ENCODE results near the gene SRSF4. TPM values are rescaled to one million over a fixed set of nuclear protein-coding genes. Genes with fewer than 3 reads are reported as not detected.
A peak's percentile ranks its signal among the peaks of the same experiment; 100 is the strongest.

SRSF4 gene
- total and polyA plus RNA-seq, 9 of the 15 experiments (the other 6 are each of a cell fraction or from before 2014, with no cell fraction given) = 15.9 to 132 (median 82.0) TPM

DNA sequence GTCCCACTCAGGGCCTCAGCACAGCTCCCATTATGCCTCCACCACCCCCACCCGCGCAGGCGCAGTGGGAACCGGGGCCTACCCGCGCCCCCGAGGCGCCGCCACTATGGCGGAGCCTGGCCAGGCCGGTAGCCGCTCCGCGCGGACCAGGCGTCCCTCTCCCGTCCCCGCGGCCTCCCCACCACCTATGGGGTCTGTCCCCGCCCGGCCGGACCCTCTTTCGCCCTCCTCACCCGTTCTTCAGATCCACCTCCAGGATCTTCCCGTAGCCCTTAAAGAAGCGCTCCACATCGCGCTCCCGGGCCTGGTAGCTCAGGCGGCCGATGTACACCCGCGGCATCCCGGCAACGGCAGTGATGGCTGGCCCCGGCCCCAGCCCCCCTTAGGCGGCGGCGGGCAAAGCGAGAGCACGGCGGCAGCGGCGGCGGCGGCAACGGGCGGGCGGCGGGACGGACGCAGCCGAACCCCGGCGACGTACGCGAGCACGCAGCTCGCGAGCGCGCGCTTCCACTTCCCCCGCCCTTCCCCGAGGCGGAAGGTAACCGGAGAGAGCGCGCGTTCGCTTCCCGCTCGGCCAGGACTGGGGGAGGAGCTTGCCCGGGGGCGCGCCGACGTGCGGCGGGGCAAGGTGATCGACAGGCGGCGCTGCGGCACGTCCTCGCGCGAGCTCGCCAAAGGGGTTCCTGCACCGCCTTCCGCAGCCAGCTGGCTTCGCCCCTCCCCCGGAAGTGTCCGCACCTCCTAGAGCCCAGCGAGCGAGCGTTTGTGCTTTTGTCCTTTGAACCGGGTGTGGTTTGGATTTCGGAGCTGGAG, at the start of gene SRSF4 (continued):
- TF ChIP-seq, protein P1, sequence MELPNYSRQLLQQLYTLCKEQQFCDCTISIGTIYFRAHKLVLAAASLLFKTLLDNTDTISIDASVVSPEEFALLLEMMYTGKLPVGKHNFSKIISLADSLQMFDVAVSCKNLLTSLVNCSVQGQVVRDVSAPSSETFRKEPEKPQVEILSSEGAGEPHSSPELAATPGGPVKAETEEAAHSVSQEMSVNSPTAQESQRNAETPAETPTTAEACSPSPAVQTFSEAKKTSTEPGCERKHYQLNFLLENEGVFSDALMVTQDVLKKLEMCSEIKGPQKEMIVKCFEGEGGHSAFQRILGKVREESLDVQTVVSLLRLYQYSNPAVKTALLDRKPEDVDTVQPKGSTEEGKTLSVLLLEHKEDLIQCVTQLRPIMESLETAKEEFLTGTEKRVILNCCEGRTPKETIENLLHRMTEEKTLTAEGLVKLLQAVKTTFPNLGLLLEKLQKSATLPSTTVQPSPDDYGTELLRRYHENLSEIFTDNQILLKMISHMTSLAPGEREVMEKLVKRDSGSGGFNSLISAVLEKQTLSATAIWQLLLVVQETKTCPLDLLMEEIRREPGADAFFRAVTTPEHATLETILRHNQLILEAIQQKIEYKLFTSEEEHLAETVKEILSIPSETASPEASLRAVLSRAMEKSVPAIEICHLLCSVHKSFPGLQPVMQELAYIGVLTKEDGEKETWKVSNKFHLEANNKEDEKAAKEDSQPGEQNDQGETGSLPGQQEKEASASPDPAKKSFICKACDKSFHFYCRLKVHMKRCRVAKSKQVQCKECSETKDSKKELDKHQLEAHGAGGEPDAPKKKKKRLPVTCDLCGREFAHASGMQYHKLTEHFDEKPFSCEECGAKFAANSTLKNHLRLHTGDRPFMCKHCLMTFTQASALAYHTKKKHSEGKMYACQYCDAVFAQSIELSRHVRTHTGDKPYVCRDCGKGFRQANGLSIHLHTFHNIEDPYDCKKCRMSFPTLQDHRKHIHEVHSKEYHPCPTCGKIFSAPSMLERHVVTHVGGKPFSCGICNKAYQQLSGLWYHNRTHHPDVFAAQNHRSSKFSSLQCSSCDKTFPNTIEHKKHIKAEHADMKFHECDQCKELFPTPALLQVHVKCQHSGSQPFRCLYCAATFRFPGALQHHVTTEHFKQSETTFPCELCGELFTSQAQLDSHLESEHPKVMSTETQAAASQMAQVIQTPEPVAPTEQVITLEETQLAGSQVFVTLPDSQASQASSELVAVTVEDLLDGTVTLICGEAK (IDR thresholded peaks at IDR 0.05) = peak; percentile 93
- TF ChIP-seq, protein P1 (CRISPR knock-in tag; IDR thresholded peaks at IDR 0.05) = no peak
- TF ChIP-seq, protein P2, sequence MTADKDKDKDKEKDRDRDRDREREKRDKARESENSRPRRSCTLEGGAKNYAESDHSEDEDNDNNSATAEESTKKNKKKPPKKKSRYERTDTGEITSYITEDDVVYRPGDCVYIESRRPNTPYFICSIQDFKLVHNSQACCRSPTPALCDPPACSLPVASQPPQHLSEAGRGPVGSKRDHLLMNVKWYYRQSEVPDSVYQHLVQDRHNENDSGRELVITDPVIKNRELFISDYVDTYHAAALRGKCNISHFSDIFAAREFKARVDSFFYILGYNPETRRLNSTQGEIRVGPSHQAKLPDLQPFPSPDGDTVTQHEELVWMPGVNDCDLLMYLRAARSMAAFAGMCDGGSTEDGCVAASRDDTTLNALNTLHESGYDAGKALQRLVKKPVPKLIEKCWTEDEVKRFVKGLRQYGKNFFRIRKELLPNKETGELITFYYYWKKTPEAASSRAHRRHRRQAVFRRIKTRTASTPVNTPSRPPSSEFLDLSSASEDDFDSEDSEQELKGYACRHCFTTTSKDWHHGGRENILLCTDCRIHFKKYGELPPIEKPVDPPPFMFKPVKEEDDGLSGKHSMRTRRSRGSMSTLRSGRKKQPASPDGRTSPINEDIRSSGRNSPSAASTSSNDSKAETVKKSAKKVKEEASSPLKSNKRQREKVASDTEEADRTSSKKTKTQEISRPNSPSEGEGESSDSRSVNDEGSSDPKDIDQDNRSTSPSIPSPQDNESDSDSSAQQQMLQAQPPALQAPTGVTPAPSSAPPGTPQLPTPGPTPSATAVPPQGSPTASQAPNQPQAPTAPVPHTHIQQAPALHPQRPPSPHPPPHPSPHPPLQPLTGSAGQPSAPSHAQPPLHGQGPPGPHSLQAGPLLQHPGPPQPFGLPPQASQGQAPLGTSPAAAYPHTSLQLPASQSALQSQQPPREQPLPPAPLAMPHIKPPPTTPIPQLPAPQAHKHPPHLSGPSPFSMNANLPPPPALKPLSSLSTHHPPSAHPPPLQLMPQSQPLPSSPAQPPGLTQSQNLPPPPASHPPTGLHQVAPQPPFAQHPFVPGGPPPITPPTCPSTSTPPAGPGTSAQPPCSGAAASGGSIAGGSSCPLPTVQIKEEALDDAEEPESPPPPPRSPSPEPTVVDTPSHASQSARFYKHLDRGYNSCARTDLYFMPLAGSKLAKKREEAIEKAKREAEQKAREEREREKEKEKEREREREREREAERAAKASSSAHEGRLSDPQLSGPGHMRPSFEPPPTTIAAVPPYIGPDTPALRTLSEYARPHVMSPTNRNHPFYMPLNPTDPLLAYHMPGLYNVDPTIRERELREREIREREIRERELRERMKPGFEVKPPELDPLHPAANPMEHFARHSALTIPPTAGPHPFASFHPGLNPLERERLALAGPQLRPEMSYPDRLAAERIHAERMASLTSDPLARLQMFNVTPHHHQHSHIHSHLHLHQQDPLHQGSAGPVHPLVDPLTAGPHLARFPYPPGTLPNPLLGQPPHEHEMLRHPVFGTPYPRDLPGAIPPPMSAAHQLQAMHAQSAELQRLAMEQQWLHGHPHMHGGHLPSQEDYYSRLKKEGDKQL (CRISPR knock-in tag; IDR thresholded peaks at IDR 0.05; ENCODE audit: borderline replicate concordance) = no peak; the same call in 1 of the 2 replicates
- TF ChIP-seq FOXK2 (conservative IDR thresholded peaks at IDR 0.05 in 1 of 2, IDR thresholded peaks at IDR 0.05 in 1 of 2; ENCODE audit: low read depth in 2 of 2) (no peak; a peak in 2 of 4 replicates), RFX5 (IDR thresholded peaks at IDR 0.05; ENCODE audit: low read depth, low read length) (no peak), BACH1 (tag; IDR thresholded peaks at IDR 0.05) (no peak), ZFX (CRISPR knock-in tag; IDR thresholded peaks at IDR 0.05) (peak; percentile 100), ARNT (IDR thresholded peaks at IDR 0.05) (no peak), KLF16 (IDR thresholded peaks at IDR 0.05) (peak; percentile 65; the same call in 1 of the 2 replicates), NR2C1 (IDR thresholded peaks at IDR 0.05) (peak; percentile 98), NR2C1 (tag; IDR thresholded peaks at IDR 0.05) (peak; percentile 99), STAT5B (CRISPR knock-in tag; IDR thresholded peaks at IDR 0.05) (no peak)
- TF ChIP-seq, protein P3, sequence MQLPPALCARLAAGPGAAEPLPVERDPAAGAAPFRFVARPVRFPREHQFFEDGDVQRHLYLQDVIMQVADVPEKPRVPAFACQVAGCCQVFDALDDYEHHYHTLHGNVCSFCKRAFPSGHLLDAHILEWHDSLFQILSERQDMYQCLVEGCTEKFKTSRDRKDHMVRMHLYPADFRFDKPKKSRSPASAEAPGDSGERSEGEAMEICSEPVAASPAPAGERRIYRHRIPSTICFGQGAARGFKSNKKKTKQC (CRISPR knock-in tag; IDR thresholded peaks at IDR 0.05) = peak; percentile 97

Data from K562 (cell line).